ENCODE results near the gene PAM.
"Not testable (repeated sequence)": the region's sequence is repeated elsewhere in the genome, so short reads cannot be mapped to it uniquely, and the experiment has no call there.

Gene PAM

DNA sequence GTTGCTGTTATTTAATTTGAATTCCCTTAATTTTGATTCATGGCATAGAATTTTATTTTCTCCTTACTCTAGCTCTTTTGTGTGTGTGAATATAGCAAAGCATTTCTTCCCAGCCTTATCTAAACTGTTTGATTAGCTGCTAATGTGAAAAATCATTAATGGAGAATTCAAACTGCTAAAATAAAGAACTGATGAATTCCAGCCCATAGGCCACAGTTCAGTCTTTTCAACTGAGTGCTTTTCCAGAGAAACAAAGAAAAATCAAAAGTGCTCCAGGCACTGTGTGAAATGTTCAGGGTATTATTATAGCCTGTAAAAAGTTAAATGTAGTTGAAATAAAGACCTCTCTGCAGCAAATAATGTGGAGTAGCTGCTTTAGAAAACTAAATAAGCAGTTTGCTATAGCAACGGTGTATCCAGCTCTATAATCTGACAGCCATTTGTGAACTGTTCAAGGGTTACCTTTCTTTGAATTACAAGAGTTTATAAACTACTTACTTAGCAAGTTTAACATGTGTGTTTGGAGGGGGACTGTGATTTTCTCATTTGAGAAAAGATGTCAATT lies 241.0 kb downstream of the PAM start:
- Histone ChIP-seq H3K9me3 (ENCODE audit: control insufficient read depth, low read length) (no peaks in the 10 kb centered on the region), H2BK12ac (ENCODE audit: low read length in 2 of 2) (no peak overlapping the region), H2AK5ac (ENCODE audit: low read length, severe bottlenecking) (no peak overlapping the region), H2BK5ac (ENCODE audit: low read depth, low read length, poor library complexity, severe bottlenecking) (no peak overlapping the region), H3K4ac (ENCODE audit: low read depth in 1 of 2, low read length in 2 of 2) (no peak overlapping the region), H3K27ac (ENCODE audit: low read length, poor library complexity, severe bottlenecking) (no peak overlapping the region), H3K4me2 (ENCODE audit: low read length, poor library complexity, severe bottlenecking) (no peak overlapping the region), H3K18ac (ENCODE audit: low read depth in 1 of 2, low read length in 2 of 2) (no peak overlapping the region), H3K79me1 (replicated peaks; ENCODE audit: low read length, poor library complexity, severe bottlenecking) (peaks cover 3% of the 10 kb centered on the region), H3K4me1 (ENCODE audit: control insufficient read depth, insufficient read depth, low read depth, low read length) (no peaks in the 10 kb centered on the region), H2BK15ac (ENCODE audit: low read depth, poor library complexity, severe bottlenecking) (no peak overlapping the region), H3K27me3 (ENCODE audit: control insufficient read depth in 1 of 2, insufficient read depth in 1 of 2, low read length in 2 of 2) (no peaks in the 10 kb centered on the region), H3K4me3 (ENCODE audit: insufficient read depth in 1 of 2, low read depth in 1 of 2, low read length in 2 of 2) (no peak overlapping the region), H4K91ac (ENCODE audit: low read length) (no peak overlapping the region), H3K14ac (ENCODE audit: low read length in 2 of 2) (no peak overlapping the region), H2BK120ac (ENCODE audit: low read depth, low read length) (no peak overlapping the region), H2AFZ (ENCODE audit: low read depth, low read length) (no peak overlapping the region), H3K23ac (ENCODE audit: low read length in 2 of 2) (no peak overlapping the region), H3K9ac (ENCODE audit: low read length) (no peak overlapping the region), H4K8ac (ENCODE audit: low read length) (no peak overlapping the region), H3K36me3 (ENCODE audit: control insufficient read depth in 1 of 2, insufficient read depth in 2 of 2, low read depth in 1 of 2, low read length in 2 of 2) (peaks cover 8 to 79% of the 10 kb centered on the region in 2 experiments)
- no CpG with 5 or more reads among the region's 1 CpG for WGBS
- no peak for DNase-seq

DNA sequence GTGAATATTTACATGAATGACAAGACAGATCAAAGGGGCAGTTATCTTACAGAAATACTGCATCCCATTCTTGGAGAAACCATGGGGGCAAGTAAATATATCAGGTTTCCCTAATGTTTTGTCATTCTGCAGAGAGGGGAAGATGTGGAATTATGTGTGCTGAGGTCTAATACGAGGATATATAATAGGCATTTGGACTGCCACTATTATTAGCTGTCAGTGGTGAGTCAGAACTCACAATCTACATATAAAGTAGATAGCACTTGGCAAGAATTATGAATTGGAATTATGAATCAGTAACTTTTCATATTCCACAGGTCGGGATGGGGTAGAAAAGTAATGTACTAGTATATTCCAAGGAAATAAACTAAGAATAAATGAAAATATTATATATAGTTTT lies 243.1 kb downstream of the PAM start:
- Histone ChIP-seq H3K9ac (ENCODE audit: low read length) (no peak overlapping the region), H2AK5ac (ENCODE audit: low read length, severe bottlenecking) (no peak overlapping the region), H2AFZ (ENCODE audit: low read depth, low read length) (no peak overlapping the region), H3K9me3 (ENCODE audit: control insufficient read depth, low read length) (no peaks in the 10 kb centered on the region), H3K18ac (ENCODE audit: low read depth in 1 of 2, low read length in 2 of 2) (no peak overlapping the region), H3K23ac (ENCODE audit: low read length in 2 of 2) (no peak overlapping the region), H3K27ac (ENCODE audit: low read length, poor library complexity, severe bottlenecking) (no peak overlapping the region), H2BK15ac (ENCODE audit: low read depth, poor library complexity, severe bottlenecking) (no peak overlapping the region), H2BK120ac (ENCODE audit: low read depth, low read length) (no peak overlapping the region), H2BK5ac (ENCODE audit: low read depth, low read length, poor library complexity, severe bottlenecking) (no peak overlapping the region), H3K4ac (ENCODE audit: low read depth in 1 of 2, low read length in 2 of 2) (no peak overlapping the region), H2BK12ac (ENCODE audit: low read length in 2 of 2) (no peak overlapping the region), H4K91ac (ENCODE audit: low read length) (no peak overlapping the region), H4K8ac (ENCODE audit: low read length) (no peak overlapping the region), H3K36me3 (ENCODE audit: control insufficient read depth in 1 of 2, insufficient read depth in 2 of 2, low read depth in 1 of 2, low read length in 2 of 2) (peaks cover 8 to 67% of the 10 kb centered on the region in 2 experiments), H3K4me1 (ENCODE audit: control insufficient read depth, insufficient read depth, low read depth, low read length) (no peaks in the 10 kb centered on the region), H3K14ac (ENCODE audit: low read length in 2 of 2) (no peak overlapping the region), H3K79me1 (replicated peaks; ENCODE audit: low read length, poor library complexity, severe bottlenecking) (peaks cover 3% of the 10 kb centered on the region), H3K4me3 (ENCODE audit: insufficient read depth in 1 of 2, low read depth in 1 of 2, low read length in 2 of 2) (no peak overlapping the region), H3K4me2 (ENCODE audit: low read length, poor library complexity, severe bottlenecking) (no peak overlapping the region), H3K27me3 (ENCODE audit: control insufficient read depth in 1 of 2, insufficient read depth in 1 of 2, low read length in 2 of 2) (no peaks in the 10 kb centered on the region)
- WGBS: 100% methylated on average over 1 of the region's 2 CpGs
- no peak for DNase-seq

DNA sequence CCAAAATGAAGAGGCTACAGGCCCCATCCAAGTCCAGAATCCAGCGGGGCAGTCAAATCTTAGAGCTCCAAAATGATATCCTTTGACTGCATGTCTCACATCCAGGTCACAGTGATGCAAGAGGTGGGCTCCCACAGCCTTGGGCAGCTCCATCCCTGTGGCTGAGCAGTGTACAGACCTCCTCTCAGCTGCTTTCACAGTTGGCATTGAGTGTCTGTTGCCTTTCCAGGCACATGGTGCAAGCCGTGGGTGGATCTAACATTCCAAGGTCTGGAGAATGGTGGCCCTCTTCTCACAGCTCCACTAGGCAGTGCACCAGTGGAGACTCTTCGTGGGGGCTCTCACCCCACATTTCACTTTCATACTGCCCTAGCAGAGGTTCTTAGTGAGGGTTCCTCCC lies 244.1 kb downstream of the PAM start:
- no peak for DNase-seq
- Histone ChIP-seq H3K4me3 (ENCODE audit: insufficient read depth in 1 of 2, low read depth in 1 of 2, low read length in 2 of 2) (no peak overlapping the region), H3K4ac (ENCODE audit: low read depth in 1 of 2, low read length in 2 of 2) (no peak overlapping the region), H3K4me1 (ENCODE audit: control insufficient read depth, insufficient read depth, low read depth, low read length) (no peaks in the 10 kb centered on the region), H2BK5ac (ENCODE audit: low read depth, low read length, poor library complexity, severe bottlenecking) (no peak overlapping the region), H3K9me3 (ENCODE audit: control insufficient read depth, low read length) (no peaks in the 10 kb centered on the region), H3K27me3 (ENCODE audit: control insufficient read depth in 1 of 2, insufficient read depth in 1 of 2, low read length in 2 of 2) (no peaks in the 10 kb centered on the region), H3K36me3 (ENCODE audit: control insufficient read depth in 1 of 2, insufficient read depth in 2 of 2, low read depth in 1 of 2, low read length in 2 of 2) (peaks cover 8 to 67% of the 10 kb centered on the region in 2 experiments), H3K27ac (ENCODE audit: low read length, poor library complexity, severe bottlenecking) (no peak overlapping the region), H4K8ac (ENCODE audit: low read length) (no peak overlapping the region), H2AFZ (ENCODE audit: low read depth, low read length) (no peak overlapping the region), H3K79me1 (replicated peaks; ENCODE audit: low read length, poor library complexity, severe bottlenecking) (peaks cover 3% of the 10 kb centered on the region), H2BK12ac (ENCODE audit: low read length in 2 of 2) (no peak overlapping the region), H3K23ac (ENCODE audit: low read length in 2 of 2) (no peak overlapping the region), H2BK120ac (ENCODE audit: low read depth, low read length) (no peak overlapping the region), H3K4me2 (ENCODE audit: low read length, poor library complexity, severe bottlenecking) (no peak overlapping the region), H4K91ac (ENCODE audit: low read length) (no peak overlapping the region), H2BK15ac (ENCODE audit: low read depth, poor library complexity, severe bottlenecking) (no peak overlapping the region), H2AK5ac (ENCODE audit: low read length, severe bottlenecking) (no peak overlapping the region), H3K9ac (ENCODE audit: low read length) (no peak overlapping the region), H3K18ac (ENCODE audit: low read depth in 1 of 2, low read length in 2 of 2) (no peak overlapping the region), H3K14ac (ENCODE audit: low read length in 2 of 2) (no peak overlapping the region)
- 94% methylated on average over 3 of the region's 3 CpGs for WGBS

DNA sequence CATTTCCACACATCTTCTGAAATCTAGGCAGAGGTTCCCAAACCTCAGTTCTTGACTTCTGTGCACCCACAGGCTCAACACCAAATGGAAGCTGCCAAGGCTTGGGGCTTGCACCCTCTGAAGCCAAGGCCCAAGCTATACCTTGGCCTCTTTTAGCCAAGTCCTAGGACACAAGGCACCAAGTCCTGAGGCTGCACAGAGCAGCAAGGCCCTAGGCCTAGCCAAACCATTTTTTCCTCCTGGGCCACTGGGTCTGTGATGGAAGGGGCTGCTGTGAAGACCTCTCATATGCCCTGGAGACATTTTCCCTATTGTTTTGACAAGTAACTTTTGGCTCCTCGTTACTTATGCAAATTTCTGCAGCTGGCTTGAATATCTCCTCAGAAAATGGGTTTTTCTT lies 244.5 kb downstream of the PAM start:
- H3K9ac ChIP-seq (ENCODE audit: low read length); H2BK15ac ChIP-seq (ENCODE audit: low read depth, poor library complexity, severe bottlenecking); DNase-seq; H3K18ac ChIP-seq (ENCODE audit: low read depth in 1 of 2, low read length in 2 of 2); H3K79me1 ChIP-seq (replicated peaks; ENCODE audit: low read length, poor library complexity, severe bottlenecking); H3K4me2 ChIP-seq (ENCODE audit: low read length, poor library complexity, severe bottlenecking); H4K8ac ChIP-seq (ENCODE audit: low read length); H3K4ac ChIP-seq (ENCODE audit: low read depth in 1 of 2, low read length in 2 of 2); H3K9me3 ChIP-seq (ENCODE audit: control insufficient read depth, low read length); H3K27me3 ChIP-seq (ENCODE audit: control insufficient read depth in 1 of 2, insufficient read depth in 1 of 2, low read length in 2 of 2); H2AFZ ChIP-seq (ENCODE audit: low read depth, low read length); H2BK12ac ChIP-seq (ENCODE audit: low read length in 2 of 2); H3K14ac ChIP-seq (ENCODE audit: low read length in 2 of 2); H3K4me1 ChIP-seq (ENCODE audit: control insufficient read depth, insufficient read depth, low read depth, low read length); H4K91ac ChIP-seq (ENCODE audit: low read length); H3K4me3 ChIP-seq (ENCODE audit: insufficient read depth in 1 of 2, low read depth in 1 of 2, low read length in 2 of 2); H2AK5ac ChIP-seq (ENCODE audit: low read length, severe bottlenecking); H3K23ac ChIP-seq (ENCODE audit: low read length in 2 of 2); H2BK5ac ChIP-seq (ENCODE audit: low read depth, low read length, poor library complexity, severe bottlenecking); H3K27ac ChIP-seq (ENCODE audit: low read length, poor library complexity, severe bottlenecking); H2BK120ac ChIP-seq (ENCODE audit: low read depth, low read length): not testable (repeated sequence)
- WGBS: 96% methylated on average over 1 of the region's 1 CpG
- H3K36me3 ChIP-seq (ENCODE audit: control insufficient read depth in 1 of 2, insufficient read depth in 2 of 2, low read depth in 1 of 2, low read length in 2 of 2): peaks cover 8 to 67% of the 10 kb centered on the region in 2 experiments
